HG02678 (cell line): Measurements from ENCODE around the gene SPACA7.

Experiments
- ATAC-seq: cut with Tn5 transposase; IDR thresholded peaks from one replicate; pipeline ENCODE4 v1.9.1; 2021; ENCODE audit warnings: mild to moderate bottlenecking, moderate library complexity; ENCODE audit not compliant: unreplicated experiment

SPACA7 gene

GRCh38 chr13:112462408-112462807, 86.3 kb downstream of the SPACA7 start:
- no peak for ATAC-seq

- ATAC-seq = no peak
These were observed 88.6 kb downstream of the SPACA7 start for GRCh38 chr13:112464720-112465119.

GRCh38 chr13:112465251-112466131, 89.3 kb downstream of the SPACA7 start:
- ATAC-seq = no peak

GRCh38 chr13:112466132-112467058, 90.2 kb downstream of the SPACA7 start:
- no peak for ATAC-seq

GRCh38 chr13:112467236-112467635, 91.1 kb downstream of the SPACA7 start:
- no peak for ATAC-seq

GRCh38 chr13:112468069-112468468, 91.9 kb downstream of the SPACA7 start:
- ATAC-seq = no peak

- no peak for ATAC-seq
These were observed 93.1 kb downstream of the SPACA7 start for GRCh38 chr13:112469071-112469745.

GRCh38 chr13:112473818-112474217, 97.7 kb downstream of the SPACA7 start:
- no peak for ATAC-seq

- ATAC-seq = no peak
These were observed 98.7 kb downstream of the SPACA7 start for GRCh38 chr13:112474869-112475268.

GRCh38 chr13:112475889-112476288, 99.7 kb downstream of the SPACA7 start:
- ATAC-seq = no peak

- ATAC-seq = no peak
These were observed 101.0 kb downstream of the SPACA7 start for GRCh38 chr13:112477070-112477619.

- ATAC-seq = no peak
These were observed 103.2 kb downstream of the SPACA7 start for GRCh38 chr13:112479389-112479788.

- ATAC-seq = no peak
These were observed 105.3 kb downstream of the SPACA7 start for GRCh38 chr13:112481458-112481857.

GRCh38 chr13:112483299-112483698, 107.1 kb downstream of the SPACA7 start:
- no peak for ATAC-seq
